Fibroblast of the aortic adventitia (primary cell): ENCODE data around the gene TLK2. TPM values are rescaled to one million over a fixed set of nuclear protein-coding genes. Genes with fewer than 3 reads are reported as not detected.
A peak's percentile ranks its signal among the peaks of the same experiment; 100 is the strongest.

Experiments
- DNase-seq: peaks from one replicate; pipeline ENCODE4 v3.0.0-alpha.2; 2010; ENCODE audit warnings: low read depth
- H3K4me3 ChIP-seq: 2 replicates; pipeline ENCODE4 v1.5.1; 2011; ENCODE audit warnings: low read depth, mild to moderate bottlenecking, control low read depth, low read length, moderate library complexity
- CTCF ChIP-seq: IDR thresholded peaks from 2 replicates; pipeline ENCODE4 v1.5.1; 2011; ENCODE audit warnings: mild to moderate bottlenecking, low read length, control low read depth, inconsistent platforms; ENCODE audit not compliant: insufficient read depth
- small RNA-seq: library from RNA; depleted of rRNA; stranded (forward); fragments of <200 nt; gene quantifications from one replicate; pipeline ENCODE3, GENCODE V24; 2012
- total RNA-seq: library from RNA; depleted of rRNA; stranded (reverse); fragments of >200 nt; gene quantifications from 2 replicates; pipeline ENCODE4 v1.2.3, GENCODE V29; 2012; ENCODE audit warnings: low replicate concordance

Gene TLK2
- total RNA-seq, 1 donor, result 39.1 TPM

- H3K4me3 ChIP-seq, result no peak overlapping the region
- DNase-seq, result no peak
- no peak for TF ChIP-seq CTCF
Observed at GRCh38 chr17:62657690-62658089, 179.1 kb downstream of the TLK2 start.

- TF ChIP-seq CTCF, result no peak
- no peak overlapping the region for H3K4me3 ChIP-seq
- peak; percentile 34 for DNase-seq
Observed at GRCh38 chr17:62658136-62658920, 179.7 kb downstream of the TLK2 start.

- no peak for DNase-seq
- TF ChIP-seq CTCF, result no peak
- no peak overlapping the region for H3K4me3 ChIP-seq
Observed at GRCh38 chr17:62660629-62661118, 182.0 kb downstream of the TLK2 start.

- no peak for DNase-seq
- no peak overlapping the region for H3K4me3 ChIP-seq
- TF ChIP-seq CTCF, result no peak
Observed at GRCh38 chr17:62661337-62661736, 182.7 kb downstream of the TLK2 start.

GRCh38 chr17:62662855-62663254, 184.2 kb downstream of the TLK2 start:
- TF ChIP-seq CTCF, result no peak
- DNase-seq, result no peak

More at GRCh38 chr17:62662855-62663254, 184.2 kb downstream of the TLK2 start:
- no peak overlapping the region for H3K4me3 ChIP-seq

Small RNA genes lying within 50 kb of the gene (small RNA-seq; reads per million reads assigned to genes)
- not detected for gene RF00019

Other genes with a start within 250 kb of the TLK2 start
- not detected in 2 replicates for gene EFCAB3, start 98.3 kb upstream of the TLK2 start, total RNA-seq
- 7.2 and 29.6 TPM in 2 replicates for gene METTL2A, start 54.9 kb upstream of the TLK2 start, total RNA-seq
- gene MRC2, start 148.8 kb downstream of the TLK2 start, total RNA-seq, result 170 and 245 TPM in 2 replicates